Thymus (tissue), 11 donors: ENCODE results near the gene SP3. TPM values are rescaled to one million over a fixed set of nuclear protein-coding genes. Genes with fewer than 3 reads are reported as not detected.

Experiments used
- DNase-seq, 9 donors: peaks; one replicate each; pipeline ENCODE4 v3.0.0-alpha.2; 2013; ENCODE audit warnings: low spot score in 9 of 9, low read depth in 6 of 9, missing footprints in 1 of 9
- H3K27ac ChIP-seq, 2 donors: one replicate each; pipeline ENCODE4 v1.5.1; 2013; ENCODE audit warnings: control low read depth in 1 of 2, low read depth in 1 of 2, low read length in 1 of 2, mild to moderate bottlenecking in 1 of 2, moderate library complexity in 1 of 2
- H3K27me3 ChIP-seq, 2 donors: one replicate each; pipeline ENCODE4 v1.5.1; 2013; ENCODE audit warnings: low read length in 1 of 2; ENCODE audit not compliant: control insufficient read depth in 2 of 2, insufficient read depth in 1 of 2
- H3K36me3 ChIP-seq, 2 donors: one replicate each; pipeline ENCODE4 v1.5.1; 2013; ENCODE audit warnings: low read length in 1 of 2, mild to moderate bottlenecking in 1 of 2, moderate library complexity in 1 of 2; ENCODE audit not compliant: control insufficient read depth in 2 of 2, insufficient read depth in 2 of 2
- H3K4me1 ChIP-seq, 2 donors: one replicate each; pipeline ENCODE4 v1.5.1; 2013; ENCODE audit warnings: low read length in 2 of 2; ENCODE audit not compliant: control insufficient read depth in 2 of 2, insufficient read depth in 2 of 2
- H3K4me3 ChIP-seq, 2 donors: one replicate each; pipeline ENCODE4 v1.5.1; 2013; ENCODE audit warnings: low read length in 2 of 2, control low read depth in 1 of 2, mild to moderate bottlenecking in 1 of 2
- H3K9me3 ChIP-seq, 2 donors: one replicate each; pipeline ENCODE4 v1.5.1; 2013; ENCODE audit warnings: low read length in 1 of 2, mild to moderate bottlenecking in 1 of 2; ENCODE audit not compliant: control insufficient read depth in 2 of 2, insufficient read depth in 1 of 2
- WGBS: extraction: QIAGEN DNeasy Blood & Tissue Kit; methylation state at CpG from one replicate; pipeline ENCODE4 v1.1.7; 2013; 5-methylcytosine and 5-hydroxymethylcytosine counted together
- polyA plus RNA-seq: library from polyadenylated mRNA; stranded (reverse); fragments of 200-250 nt; gene quantifications from one replicate; pipeline ENCODE4 v1.2.3, GENCODE V29; 2013
- total RNA-seq: library from RNA; stranded (reverse); fragments of 120-200 nt; gene quantifications from one replicate; pipeline ENCODE4 v1.2.4, GENCODE V29; 2013
- donor health status: healthy.

Gene SP3
- total and polyA plus RNA-seq, 2 donors: 43.7 to 168 TPM

DNA sequence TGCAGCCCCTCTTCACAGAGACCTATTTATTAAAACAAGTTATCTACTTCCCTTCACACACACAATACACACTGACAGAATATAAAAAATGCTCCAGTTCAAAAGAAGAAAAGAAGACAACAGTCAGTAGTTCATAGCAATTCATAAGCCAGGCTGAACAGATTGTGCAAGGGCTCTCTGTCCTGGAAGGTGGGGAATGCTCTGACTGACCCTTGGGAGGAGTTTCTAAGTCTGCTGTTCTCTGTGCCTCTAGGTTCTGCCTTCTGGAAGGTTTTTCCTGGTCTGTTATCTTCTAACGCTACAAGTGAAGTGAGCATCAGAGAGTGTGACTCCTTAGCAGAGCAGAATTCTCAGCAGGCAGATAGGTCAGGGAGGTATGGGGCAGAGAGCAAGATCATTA, 35.7 kb downstream of the SP3 start:
- Histone ChIP-seq H3K4me1 (no peaks in the 10 kb centered on the region), H3K9me3 (no peaks in the 10 kb centered on the region), H3K27me3 (no peaks in the 10 kb centered on the region), H3K27ac (no peak overlapping the region), H3K4me3 (no peak overlapping the region), H3K36me3 (peaks cover 0 to 34% of the 10 kb centered on the region in 2 donors)
- 100% methylated on average over 1 of the region's 1 CpG for WGBS
- no peak for DNase-seq

DNA sequence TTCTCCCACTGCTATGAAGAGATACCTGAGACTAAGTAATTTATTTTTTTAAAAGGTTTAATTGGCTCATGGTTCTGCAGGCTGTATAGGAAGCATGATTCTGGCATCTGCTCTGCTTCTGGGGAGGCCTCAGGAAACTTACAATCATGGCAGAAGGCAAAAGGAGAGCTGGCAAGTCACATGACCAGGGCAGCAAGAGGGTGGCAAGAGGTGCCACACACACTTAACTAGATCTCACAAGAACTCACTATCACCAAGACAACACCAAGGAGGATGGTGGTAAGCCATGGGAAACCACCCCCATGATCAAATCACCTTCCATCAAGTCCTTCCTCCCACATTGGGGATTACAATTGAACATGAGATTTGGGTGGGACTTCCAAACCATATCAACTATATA, 38.3 kb downstream of the SP3 start:
- DNase-seq: no peak
- H3K27me3 ChIP-seq: no peaks in the 10 kb centered on the region
- H3K36me3 ChIP-seq: peaks cover 0 to 28% of the 10 kb centered on the region in 2 donors
- H3K27ac ChIP-seq: no peak overlapping the region
- no peak overlapping the region for H3K4me3 ChIP-seq
- H3K9me3 ChIP-seq: no peaks in the 10 kb centered on the region
- no peaks in the 10 kb centered on the region for H3K4me1 ChIP-seq

DNA sequence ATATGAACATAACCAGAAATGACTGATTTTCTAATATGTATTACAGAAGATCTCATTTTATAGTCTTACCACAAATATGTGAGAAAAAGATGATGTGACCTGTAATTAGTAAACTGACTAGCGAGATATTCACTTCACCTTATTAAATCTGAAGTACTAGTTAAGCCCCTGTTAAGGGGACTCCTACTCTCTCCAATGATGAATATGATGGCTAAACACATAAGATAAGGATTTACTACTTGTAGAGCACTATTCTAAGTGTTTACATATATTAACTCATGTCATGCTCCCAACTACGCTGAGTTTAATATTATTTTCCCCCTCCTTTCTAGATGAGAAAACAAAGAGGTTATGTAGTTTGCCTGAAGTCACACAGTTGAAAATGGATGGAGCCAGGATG, 40.9 kb downstream of the SP3 start:
- DNase-seq: no peak
- H3K27ac ChIP-seq: no peak overlapping the region
- no peaks in the 10 kb centered on the region for H3K27me3 ChIP-seq
- peaks cover 0 to 18% of the 10 kb centered on the region in 2 donors for H3K36me3 ChIP-seq
- H3K4me1 ChIP-seq: no peaks in the 10 kb centered on the region
- H3K4me3 ChIP-seq: no peak overlapping the region
- WGBS: 98% methylated on average over 2 of the region's 2 CpGs
- H3K9me3 ChIP-seq: no peaks in the 10 kb centered on the region

DNA sequence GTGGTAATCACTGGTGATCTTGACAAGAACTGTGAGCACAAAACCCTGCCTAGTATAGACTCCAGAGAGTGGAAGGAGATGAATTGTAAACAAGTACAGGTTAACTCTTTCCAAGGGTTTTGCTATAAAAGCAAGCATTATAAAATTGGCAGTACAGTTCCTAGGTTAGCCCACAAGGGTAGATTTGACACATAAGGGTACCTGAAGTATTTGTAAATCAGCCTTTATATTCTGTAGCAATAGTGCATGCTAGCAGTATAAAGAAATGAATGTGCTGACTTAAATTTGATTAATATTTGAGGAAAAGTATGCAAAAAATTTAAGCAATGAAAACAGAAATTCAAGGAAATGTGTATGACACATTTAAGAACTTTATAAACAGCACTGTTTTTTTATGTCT, 42.4 kb downstream of the SP3 start:
- no peaks in the 10 kb centered on the region for H3K4me1 ChIP-seq
- no peak overlapping the region for H3K27ac ChIP-seq
- no peaks in the 10 kb centered on the region for H3K9me3 ChIP-seq
- DNase-seq: no peak
- H3K4me3 ChIP-seq: no peak overlapping the region
- peaks cover 4 to 24% of the 10 kb centered on the region in 2 donors for H3K36me3 ChIP-seq
- no peaks in the 10 kb centered on the region for H3K27me3 ChIP-seq

DNA sequence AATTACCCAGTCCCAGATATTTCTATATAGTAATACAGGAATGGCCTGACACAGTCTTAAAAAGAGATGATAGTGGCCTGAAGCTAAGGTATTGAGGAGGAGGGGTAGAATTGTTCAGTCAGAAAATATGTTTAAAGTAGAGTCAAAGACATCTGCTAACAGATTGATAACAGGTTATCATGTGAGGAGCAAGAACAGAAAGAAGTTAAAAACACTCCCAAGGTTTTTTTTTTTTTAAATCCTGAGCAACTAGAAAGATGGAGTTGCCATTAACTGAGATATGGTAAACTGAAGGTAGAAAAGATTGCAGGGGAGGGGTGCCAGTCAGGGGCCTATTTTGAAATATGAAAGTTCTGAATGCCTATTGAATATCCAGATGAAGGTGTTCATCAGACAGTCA, 43.1 kb downstream of the SP3 start:
- Histone ChIP-seq H3K4me3 (no peak overlapping the region), H3K27ac (no peak overlapping the region), H3K4me1 (no peaks in the 10 kb centered on the region), H3K36me3 (peaks cover 4 to 31% of the 10 kb centered on the region in 2 donors), H3K9me3 (no peaks in the 10 kb centered on the region), H3K27me3 (no peaks in the 10 kb centered on the region)
- DNase-seq: no peak

DNA sequence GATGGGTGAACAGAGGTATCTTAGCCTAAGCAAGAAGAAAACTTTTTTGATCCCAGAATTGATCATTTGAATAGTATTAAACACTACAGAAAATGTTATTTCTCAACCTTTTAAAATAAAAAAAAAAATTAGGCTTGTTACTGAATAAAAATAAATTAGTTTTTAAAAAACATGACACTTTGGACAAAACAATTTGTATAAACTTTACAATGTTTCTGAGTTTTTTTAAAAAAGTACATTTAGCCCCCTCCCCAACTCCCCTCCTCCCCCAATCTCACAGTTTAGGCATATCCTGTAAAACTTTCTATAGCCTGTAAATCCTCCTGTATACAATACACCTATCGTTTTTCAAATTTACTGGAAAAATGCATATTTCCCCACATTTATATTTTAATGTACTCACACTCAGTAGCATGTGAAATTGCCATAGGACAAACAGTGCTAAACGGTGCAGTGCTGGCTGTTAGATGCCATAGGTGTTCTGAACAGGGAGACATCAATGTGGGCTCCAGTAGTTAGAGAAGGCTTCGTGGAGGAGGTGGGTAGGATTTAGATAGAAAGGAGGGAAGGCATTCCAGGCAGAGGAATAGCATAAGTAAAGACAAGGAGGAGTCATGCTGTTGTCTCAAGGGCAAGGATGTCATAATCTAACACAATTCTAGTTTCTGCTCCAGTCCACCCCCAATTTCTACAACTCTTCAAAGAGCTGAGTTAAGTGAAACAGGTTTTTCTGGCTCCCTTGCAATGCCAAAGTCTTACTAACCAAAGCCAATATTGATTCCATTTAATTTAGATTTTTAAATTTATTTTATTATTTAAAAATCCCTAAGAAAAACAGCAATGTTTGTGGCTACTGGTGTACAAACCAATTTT, 50.9 kb downstream of the SP3 start:
- DNase-seq: no peak

DNA sequence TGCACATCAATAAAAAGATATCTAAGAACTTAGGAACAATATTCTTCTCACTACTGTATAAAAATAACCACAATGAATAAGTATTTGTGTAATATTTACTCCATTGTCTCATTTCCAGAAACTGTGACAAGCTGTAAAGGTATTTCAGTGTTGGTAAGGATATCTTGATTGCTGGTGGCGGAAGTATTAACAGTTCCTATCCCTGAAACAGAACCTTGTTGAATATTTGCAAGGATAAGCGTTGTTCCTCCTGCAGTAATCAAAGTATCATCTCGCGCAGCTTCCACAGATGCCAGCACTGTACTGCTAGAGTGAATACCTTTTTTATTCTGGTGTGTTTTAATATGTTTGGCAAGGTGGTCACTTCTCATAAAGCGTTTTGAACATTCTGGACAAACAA, 55.3 kb downstream of the SP3 start:
- Histone ChIP-seq H3K9me3 (no peaks in the 10 kb centered on the region), H3K36me3 (peaks cover 13 to 73% of the 10 kb centered on the region in 2 donors), H3K27ac (no peak overlapping the region), H3K27me3 (no peaks in the 10 kb centered on the region), H3K4me1 (no peaks in the 10 kb centered on the region), H3K4me3 (no peak overlapping the region)
- WGBS: 97% methylated on average over 5 of the region's 5 CpGs
- DNase-seq: no peak

More for the DNA sequence above, 50.9 kb downstream of the SP3 start:
- H3K27ac ChIP-seq: no peak overlapping the region
- no peaks in the 10 kb centered on the region for H3K4me1 ChIP-seq
- WGBS: 97% methylated on average over 3 of the region's 3 CpGs
- H3K4me3 ChIP-seq: no peak overlapping the region
- H3K36me3 ChIP-seq: peaks cover 11 to 73% of the 10 kb centered on the region in 2 donors
- no peaks in the 10 kb centered on the region for H3K9me3 ChIP-seq
- H3K27me3 ChIP-seq: no peaks in the 10 kb centered on the region

DNA sequence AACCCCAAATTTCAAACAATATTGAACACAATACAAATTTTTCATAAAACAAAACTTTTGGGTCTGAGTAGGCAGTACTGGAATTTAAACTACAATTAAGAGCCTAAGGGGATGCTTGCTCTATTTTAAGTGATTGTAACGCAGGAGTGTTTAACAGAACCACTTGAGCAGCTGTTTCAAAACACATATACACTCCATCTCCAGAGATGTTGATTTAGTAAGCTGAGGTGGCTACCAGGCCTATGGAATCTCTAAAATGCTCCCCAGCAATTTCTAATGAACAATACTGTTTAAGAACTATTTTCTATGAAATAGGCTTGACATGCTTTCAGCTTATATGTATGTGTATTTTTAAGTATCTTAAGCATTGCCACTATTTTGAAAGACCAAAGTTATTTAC, 58.5 kb downstream of the SP3 start:
- H3K9me3 ChIP-seq: no peaks in the 10 kb centered on the region
- WGBS: 96% methylated on average over 1 of the region's 1 CpG
- H3K36me3 ChIP-seq: peaks cover 17 to 64% of the 10 kb centered on the region in 2 donors
- H3K4me3 ChIP-seq: no peak overlapping the region
- no peaks in the 10 kb centered on the region for H3K4me1 ChIP-seq
- no peaks in the 10 kb centered on the region for H3K27me3 ChIP-seq
- H3K27ac ChIP-seq: no peak overlapping the region
- DNase-seq: no peak

DNA sequence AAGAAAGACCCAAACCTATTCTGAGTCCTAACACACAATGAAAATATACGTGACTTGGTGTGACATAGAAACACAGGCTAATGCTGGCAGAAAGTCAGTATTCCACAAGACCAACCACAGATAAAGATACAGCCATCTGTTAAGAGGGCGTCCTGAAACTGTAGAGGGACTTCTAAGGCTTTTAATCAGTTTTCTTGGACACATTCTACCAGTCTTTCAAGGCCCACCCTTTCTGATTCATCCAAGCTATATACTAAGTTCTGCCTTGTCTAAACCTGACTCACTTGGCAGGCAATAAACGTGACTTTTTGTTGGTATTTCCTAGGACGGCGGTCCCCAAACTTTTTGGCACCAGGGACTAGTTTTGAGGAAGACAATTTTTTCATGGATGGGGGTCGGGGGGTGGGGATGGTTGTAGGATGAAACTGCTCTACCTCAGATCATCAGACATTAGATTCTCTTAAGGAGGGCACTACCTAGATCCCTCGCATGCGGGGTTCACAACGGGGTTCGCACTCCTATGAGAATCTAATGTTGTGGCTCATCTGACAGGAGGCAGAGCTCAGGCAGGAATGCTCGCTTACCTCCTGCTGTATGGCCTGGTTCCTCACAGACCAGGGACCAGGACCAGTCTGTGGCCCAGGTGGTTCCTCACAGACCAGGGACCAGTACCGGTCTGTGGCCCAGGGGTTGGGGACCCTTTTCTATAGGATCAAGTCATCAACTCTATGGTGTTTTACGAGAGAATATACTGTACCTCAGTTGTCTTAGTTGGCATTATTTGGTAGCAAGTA, 61.4 kb downstream of the SP3 start:
- peaks cover 14 to 43% of the 10 kb centered on the region in 2 donors for H3K36me3 ChIP-seq

More for the DNA sequence above, 61.4 kb downstream of the SP3 start:
- no peak overlapping the region for H3K4me3 ChIP-seq
- H3K27ac ChIP-seq: no peak overlapping the region
- DNase-seq: no peak
- H3K27me3 ChIP-seq: no peaks in the 10 kb centered on the region
- no peaks in the 10 kb centered on the region for H3K9me3 ChIP-seq
- no peaks in the 10 kb centered on the region for H3K4me1 ChIP-seq
- WGBS: 97% methylated on average over 13 of the region's 13 CpGs
